Lower lobe of right lung (tissue), 2 donors: ENCODE results near the gene RASA3. TPM values are rescaled to one million over a fixed set of nuclear protein-coding genes. Genes with fewer than 3 reads are reported as not detected.
"Not testable (repeated sequence)": the region's sequence is repeated elsewhere in the genome, so short reads cannot be mapped to it uniquely, and the experiment has no call there.

Experiments
- ATAC-seq, 2 donors: fragments of 200-7000 bp; cut with Tn5 transposase; one replicate each; pipeline ENCODE4 v1.9.1; 2020 to 2022; ENCODE audit warnings: mild to moderate bottlenecking in 2 of 2, moderate library complexity in 2 of 2
- DNase-seq: peaks from one replicate; pipeline ENCODE4 v3.0.0-alpha.2; 2020
- H3K27ac ChIP-seq: fragments of 200-600 bp; one replicate; pipeline ENCODE4 v1.8.0; 2022
- H3K27me3 ChIP-seq: fragments of 200-600 bp; one replicate; pipeline ENCODE4 v1.8.0; 2022; ENCODE audit warnings: low read depth
- H3K36me3 ChIP-seq: fragments of 200-600 bp; one replicate; pipeline ENCODE4 v1.8.0; 2022; ENCODE audit warnings: mild to moderate bottlenecking
- H3K4me1 ChIP-seq: fragments of 200-600 bp; one replicate; pipeline ENCODE4 v1.8.0; 2022
- H3K4me3 ChIP-seq: fragments of 200-600 bp; one replicate; pipeline ENCODE4 v1.8.0; 2022; ENCODE audit warnings: mild to moderate bottlenecking
- H3K9me3 ChIP-seq: fragments of 200-600 bp; one replicate; pipeline ENCODE4 v1.8.0; 2022
- CTCF ChIP-seq: fragments of 200-600 bp; IDR thresholded peaks from one replicate; pipeline ENCODE4 v1.8.0; 2022; ENCODE audit warnings: antibody characterized with exemption, mild to moderate bottlenecking
- intact Hi-C: fragments of 100-400 bp; cut with DNase I; formaldehyde crosslinking; loops from one replicate; pipeline ENCODE4 v1.11.0; 2022
- total RNA-seq: library from RNA; stranded (reverse); fragmentation: NEBNext Ultra II Directional; extraction: Animal tissue kit (Norgen Biotek cat#: 25700); gene quantifications from one replicate; pipeline ENCODE4 v1.2.1, GENCODE V29; 2021
- donor health status: DM: no; HTN: yes; CAD: no; lungs with severe emphysema.

Gene RASA3
- total RNA-seq, 1 donor from 2014 or later = 19.1 TPM

DNA sequence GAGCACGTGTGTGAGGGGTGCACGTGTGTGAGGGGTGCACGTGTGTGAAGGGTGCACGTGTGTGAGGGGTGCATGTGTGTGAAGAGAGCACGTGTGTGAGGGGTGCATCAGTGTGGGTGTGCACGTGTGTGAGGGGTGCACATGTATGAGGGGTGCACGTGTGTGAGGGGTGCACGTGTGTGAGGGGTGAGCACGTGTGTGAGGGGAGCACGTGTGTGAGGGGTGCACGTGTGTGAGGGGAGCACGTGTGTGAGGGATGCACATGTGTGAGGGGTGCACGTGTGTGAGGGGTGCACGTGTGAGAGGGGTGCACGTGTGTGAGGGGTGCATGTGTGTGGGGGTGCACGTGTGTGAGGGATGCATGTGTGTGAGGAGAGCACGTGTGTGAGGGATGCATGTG is 15.7 kb downstream of the RASA3 start:
- ATAC-seq = no peak

DNA sequence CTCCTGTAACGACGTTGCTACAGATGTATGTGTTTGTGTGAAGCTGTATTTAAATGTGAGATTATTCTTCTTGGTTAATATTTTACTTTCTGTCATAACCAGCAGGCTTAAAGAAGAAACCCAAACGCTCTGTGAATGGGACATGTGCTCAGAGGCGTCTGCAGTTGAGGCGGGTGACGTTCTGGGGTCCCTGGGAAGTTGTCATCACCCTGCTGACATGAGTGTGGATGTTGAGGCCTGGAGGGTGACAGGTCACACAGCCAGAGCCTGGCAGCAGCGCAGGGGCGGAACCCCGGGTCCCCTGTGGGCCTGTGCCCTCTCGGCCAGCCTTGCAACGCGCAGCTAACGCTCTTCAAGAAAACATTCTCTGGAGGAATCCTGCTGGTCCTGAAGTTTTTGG is 16.6 kb downstream of the RASA3 start:
- no peaks in the 10 kb centered on the region for H3K27me3 ChIP-seq
- H3K4me1 ChIP-seq = peaks cover 31% of the 10 kb centered on the region
- H3K27ac ChIP-seq = peak overlapping the region; percentile 27
- DNase-seq = no peak
- H3K4me3 ChIP-seq = no peak overlapping the region
- ATAC-seq = no peak
- TF ChIP-seq CTCF = no peak
- no peaks in the 10 kb centered on the region for H3K36me3 ChIP-seq
- intact Hi-C loops = no loop called here
- no peaks in the 10 kb centered on the region for H3K9me3 ChIP-seq

More for the DNA sequence above, 15.7 kb downstream of the RASA3 start:
- TF ChIP-seq CTCF = no peak
- peaks cover 35% of the 10 kb centered on the region for H3K4me1 ChIP-seq
- no peaks in the 10 kb centered on the region for H3K36me3 ChIP-seq
- no peak overlapping the region for H3K4me3 ChIP-seq
- DNase-seq = no peak
- no peaks in the 10 kb centered on the region for H3K27me3 ChIP-seq
- no peaks in the 10 kb centered on the region for H3K9me3 ChIP-seq
- H3K27ac ChIP-seq = no peak overlapping the region
- intact Hi-C loops = no loop called here

GRCh38 chr13:114115191-114115671 is 17.2 kb downstream of the RASA3 start:
- intact Hi-C loops = no loop called here
- no peaks in the 10 kb centered on the region for H3K36me3 ChIP-seq
- peak overlapping the region; percentile 27 for H3K27ac ChIP-seq
- ATAC-seq (peak; percentile 64 to 73), DNase-seq (peak; percentile 81)
- H3K4me1 ChIP-seq = peaks cover 36% of the 10 kb centered on the region
- no peak overlapping the region for H3K4me3 ChIP-seq
- no peaks in the 10 kb centered on the region for H3K9me3 ChIP-seq
- no peak for TF ChIP-seq CTCF
- no peaks in the 10 kb centered on the region for H3K27me3 ChIP-seq

DNA sequence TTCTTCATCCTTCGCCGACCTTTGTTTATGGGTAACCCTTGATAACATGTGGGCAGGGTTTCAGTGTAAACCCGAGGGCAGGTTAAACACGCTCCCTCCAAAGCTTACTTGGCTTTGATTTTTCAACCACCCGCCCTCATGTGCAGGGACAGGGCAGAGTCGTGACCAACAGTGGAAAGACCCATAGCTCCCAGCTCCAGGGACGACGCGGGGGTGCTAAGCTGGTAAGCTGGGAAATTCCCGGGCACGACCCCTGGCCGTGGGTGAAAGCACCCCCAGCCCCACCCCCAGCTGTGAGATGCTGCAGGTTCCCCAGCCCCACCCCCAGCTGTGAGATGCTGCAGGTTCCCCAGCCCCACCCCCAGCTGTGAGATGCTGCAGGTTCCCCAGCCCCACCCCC is 17.8 kb downstream of the RASA3 start:
- ATAC-seq, H3K27ac ChIP-seq, H3K9me3 ChIP-seq, H3K4me3 ChIP-seq, H3K27me3 ChIP-seq, H3K36me3 ChIP-seq, intact Hi-C loops: not testable (repeated sequence)
- peaks cover 42% of the 10 kb centered on the region for H3K4me1 ChIP-seq
- DNase-seq = peak; percentile 44

DNA sequence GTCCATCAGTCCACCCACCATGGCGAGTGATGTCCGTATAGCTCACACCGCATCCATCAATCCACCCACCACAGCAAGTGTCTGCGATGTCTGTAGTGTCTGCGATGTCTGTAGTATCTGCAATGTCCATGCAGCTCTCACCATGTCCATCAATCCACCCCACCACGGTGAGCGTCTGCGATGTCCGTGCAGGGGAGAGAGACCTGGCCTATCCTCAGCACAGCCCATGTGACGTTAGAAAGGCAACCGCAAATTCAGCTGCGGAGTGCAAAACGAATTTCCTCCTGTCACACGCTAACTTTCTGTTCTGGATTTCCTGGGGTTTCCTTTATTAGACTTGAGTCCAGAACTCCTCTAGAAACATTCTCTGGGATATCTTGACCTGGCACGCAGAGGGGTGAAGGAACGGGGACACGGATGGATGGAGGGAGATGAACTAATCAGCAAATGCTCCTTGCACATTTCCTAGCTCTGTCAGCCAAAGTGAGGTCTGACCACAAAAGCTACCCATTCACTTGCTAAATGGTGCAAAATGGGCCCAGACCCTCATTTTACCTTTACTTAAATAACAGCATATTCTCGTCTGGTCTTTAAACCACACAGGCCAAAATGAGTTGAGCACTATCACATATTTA is 18.3 kb downstream of the RASA3 start:
- Histone ChIP-seq H3K4me3 (no peak overlapping the region), H3K27ac (no peak overlapping the region), H3K9me3 (no peaks in the 10 kb centered on the region), H3K4me1 (peaks cover 45% of the 10 kb centered on the region), H3K27me3 (no peaks in the 10 kb centered on the region), H3K36me3 (no peaks in the 10 kb centered on the region)
- no peak for ATAC-seq
- no peak for DNase-seq
- TF ChIP-seq CTCF = no peak
- intact Hi-C loops = no loop called here

DNA sequence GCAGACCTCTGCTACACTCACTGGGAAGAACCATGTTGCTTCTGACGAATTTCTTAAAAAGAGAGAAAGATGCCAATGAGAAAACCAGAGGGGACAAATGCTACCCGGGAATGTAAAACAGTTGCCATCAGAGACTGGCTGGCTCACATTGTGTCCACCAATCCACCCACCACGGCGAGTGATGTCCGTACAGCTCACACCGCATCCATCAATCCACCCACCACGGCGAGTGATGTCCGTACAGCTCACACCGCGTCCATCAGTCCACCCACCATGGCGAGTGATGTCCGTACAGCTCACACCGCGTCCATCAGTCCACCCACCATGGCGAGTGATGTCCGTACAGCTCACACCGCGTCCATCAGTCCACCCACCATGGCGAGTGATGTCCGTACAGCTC is 19.0 kb downstream of the RASA3 start:
- intact Hi-C loops, H3K9me3 ChIP-seq, H3K36me3 ChIP-seq, DNase-seq, ATAC-seq, H3K27me3 ChIP-seq, H3K27ac ChIP-seq, H3K4me3 ChIP-seq: not testable (repeated sequence)
- H3K4me1 ChIP-seq = peaks cover 43% of the 10 kb centered on the region
